Panc1 (cell line): ENCODE measurements around the gene HEMK1.

ENCODE experiments used
- POLR2AphosphoS5 ChIP-seq: IDR thresholded peaks from 2 replicates; pipeline ENCODE4 v1.6.1; 2012; ENCODE audit warnings: mild to moderate bottlenecking, low read depth, low read length, moderate library complexity
- TF ChIP-seq, protein P1 (sequence below): fragments of 450-650 bp; IDR thresholded peaks from 2 replicates; pipeline ENCODE4 v1.5.1; 2017; ENCODE audit warnings: mild to moderate bottlenecking

DNA sequence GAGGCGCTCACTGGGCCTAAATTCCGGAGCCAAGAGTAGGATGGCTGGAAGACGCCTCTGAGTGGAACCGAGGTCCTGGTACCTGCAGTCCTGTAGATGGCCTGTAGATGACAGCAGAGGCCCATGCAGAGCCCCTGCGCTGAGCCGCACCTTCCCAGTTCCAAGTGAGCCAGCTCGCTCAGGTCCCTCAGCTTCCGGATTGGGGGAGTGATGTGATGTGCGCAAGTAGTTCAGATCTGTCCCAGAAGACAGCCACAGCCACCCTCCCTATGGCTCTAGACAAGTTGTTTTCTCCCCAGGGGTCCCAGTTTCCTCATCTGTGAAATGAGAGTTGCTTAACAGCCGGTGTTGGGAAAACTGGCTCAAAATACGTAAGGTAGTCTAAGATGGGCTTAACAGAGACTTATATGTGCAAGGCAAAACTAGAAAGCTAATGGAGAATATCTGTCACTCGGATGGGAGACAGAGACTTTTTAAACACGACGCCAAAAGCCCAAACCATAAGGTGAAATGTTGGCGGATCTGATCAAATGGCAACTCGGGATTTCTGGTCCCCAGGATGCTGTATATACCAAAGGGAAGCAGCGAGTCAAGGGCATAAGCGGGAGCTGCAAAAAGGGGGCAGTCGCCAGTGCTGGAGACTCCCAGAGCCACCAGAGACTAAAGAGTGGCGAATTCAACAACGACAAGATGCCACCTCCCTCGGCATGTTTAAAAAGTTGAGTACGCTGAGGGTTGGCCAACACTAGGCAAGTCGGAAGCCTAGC lies 46.9 kb downstream of the HEMK1 start:
- TF ChIP-seq, protein P1, sequence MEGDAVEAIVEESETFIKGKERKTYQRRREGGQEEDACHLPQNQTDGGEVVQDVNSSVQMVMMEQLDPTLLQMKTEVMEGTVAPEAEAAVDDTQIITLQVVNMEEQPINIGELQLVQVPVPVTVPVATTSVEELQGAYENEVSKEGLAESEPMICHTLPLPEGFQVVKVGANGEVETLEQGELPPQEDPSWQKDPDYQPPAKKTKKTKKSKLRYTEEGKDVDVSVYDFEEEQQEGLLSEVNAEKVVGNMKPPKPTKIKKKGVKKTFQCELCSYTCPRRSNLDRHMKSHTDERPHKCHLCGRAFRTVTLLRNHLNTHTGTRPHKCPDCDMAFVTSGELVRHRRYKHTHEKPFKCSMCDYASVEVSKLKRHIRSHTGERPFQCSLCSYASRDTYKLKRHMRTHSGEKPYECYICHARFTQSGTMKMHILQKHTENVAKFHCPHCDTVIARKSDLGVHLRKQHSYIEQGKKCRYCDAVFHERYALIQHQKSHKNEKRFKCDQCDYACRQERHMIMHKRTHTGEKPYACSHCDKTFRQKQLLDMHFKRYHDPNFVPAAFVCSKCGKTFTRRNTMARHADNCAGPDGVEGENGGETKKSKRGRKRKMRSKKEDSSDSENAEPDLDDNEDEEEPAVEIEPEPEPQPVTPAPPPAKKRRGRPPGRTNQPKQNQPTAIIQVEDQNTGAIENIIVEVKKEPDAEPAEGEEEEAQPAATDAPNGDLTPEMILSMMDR, result peak; percentile 99
- no peak for TF ChIP-seq POLR2AphosphoS5
